SU-DHL-6 (cell line): ENCODE data around the gene CTNND2.

ENCODE experiments used
- H2AFZ ChIP-seq: fragments of 200-600 bp; sonication (generic); 2 replicates; pipeline ENCODE4 v1.6.1; 2014; ENCODE audit warnings: low read depth, mild to moderate bottlenecking, moderate library complexity, mixed read lengths, antibody characterized with exemption, low read length; ENCODE audit not compliant: severe bottlenecking
- H3F3A ChIP-seq: fragments of 200-600 bp; shearing (Covaris generic); 2 replicates; pipeline ENCODE4 v1.6.0; 2016; ENCODE audit warnings: antibody characterized with exemption, mild to moderate bottlenecking; ENCODE audit not compliant: insufficient read depth
- H3K27ac ChIP-seq: fragments of 200-600 bp; sonication (generic); 2 replicates; pipeline ENCODE4 v1.5.1; 2016; ENCODE audit warnings: low read depth, mild to moderate bottlenecking, low read length, moderate library complexity, mixed read lengths
- H3K27me3 ChIP-seq: fragments of 200-600 bp; sonication (generic), shearing (Covaris generic); 2 replicates; pipeline ENCODE4 v1.6.0; 2014; ENCODE audit warnings: mild to moderate bottlenecking, low read length
- H3K36me3 ChIP-seq: fragments of 200-600 bp; sonication (generic); 2 replicates; pipeline ENCODE4 v1.6.1; 2014; ENCODE audit warnings: mild to moderate bottlenecking, low read length, mixed read lengths
- H3K4me2 ChIP-seq: fragments of 300-600, 200-600 bp; shearing (Covaris generic), sonication (generic); 2 replicates; pipeline ENCODE4 v1.6.0; 2014; ENCODE audit warnings: low read length, low read depth, mild to moderate bottlenecking; ENCODE audit not compliant: poor library complexity, severe bottlenecking
- H3K4me3 ChIP-seq: fragments of 200-600 bp; sonication (generic); 2 replicates; pipeline ENCODE4 v1.5.1; 2014; ENCODE audit warnings: antibody characterized with exemption, low read length, mild to moderate bottlenecking, mixed read lengths; ENCODE audit not compliant: insufficient read depth, poor library complexity, severe bottlenecking
- H3K79me2 ChIP-seq: fragments of 200-600 bp; sonication (generic); 2 replicates; pipeline ENCODE4 v1.6.1; 2014; ENCODE audit warnings: mild to moderate bottlenecking, low read length, moderate library complexity; ENCODE audit not compliant: insufficient read depth
- H3K9ac ChIP-seq: fragments of 200-600 bp; sonication (generic); 2 replicates; pipeline ENCODE4 v1.7.0; 2014; ENCODE audit warnings: mild to moderate bottlenecking, low read length
- H3K9me2 ChIP-seq: fragments of 200-600 bp; sonication (generic); replicated peaks from 2 replicates; pipeline ENCODE4 v1.6.1; 2014; ENCODE audit warnings: low read length; ENCODE audit not compliant: insufficient read depth
- H3K9me3 ChIP-seq: fragments of 200-600 bp; sonication (generic); 2 replicates; pipeline ENCODE4 v1.6.1; 2014; ENCODE audit warnings: low read length, mixed read lengths; ENCODE audit not compliant: insufficient read depth
- H4K20me1 ChIP-seq: fragments of 200-600 bp; sonication (generic); 2 replicates; pipeline ENCODE4 v1.6.1; 2014; ENCODE audit warnings: low read depth, mild to moderate bottlenecking, antibody characterized with exemption, low read length, moderate library complexity, mixed read lengths
- EZH2phosphoT487 ChIP-seq: fragments of 200-600 bp; sonication (generic), shearing (Covaris generic); conservative IDR thresholded peaks from 2 replicates; pipeline ENCODE4 v1.6.1; 2018; ENCODE audit warnings: mild to moderate bottlenecking, antibody characterized with exemption, low read length, moderate library complexity, mixed read lengths
- TF ChIP-seq, protein P1 (sequence below): fragments of 200-600 bp; sonication (generic); IDR thresholded peaks from one replicate; pipeline ENCODE4 v1.5.1; 2017; ENCODE audit warnings: antibody characterized with exemption, mild to moderate bottlenecking, low read length, moderate library complexity; ENCODE audit not compliant: insufficient read depth, poor library complexity, severe bottlenecking

CTNND2 gene

GRCh38 chr5:11531811-11532555 lies 372.3 kb downstream of the CTNND2 start:
- H3K27ac ChIP-seq: no peak overlapping the region
- H3K9me3 ChIP-seq: no peaks in the 10 kb centered on the region
- no peak for TF ChIP-seq EZH2phosphoT487
- TF ChIP-seq, protein P1, sequence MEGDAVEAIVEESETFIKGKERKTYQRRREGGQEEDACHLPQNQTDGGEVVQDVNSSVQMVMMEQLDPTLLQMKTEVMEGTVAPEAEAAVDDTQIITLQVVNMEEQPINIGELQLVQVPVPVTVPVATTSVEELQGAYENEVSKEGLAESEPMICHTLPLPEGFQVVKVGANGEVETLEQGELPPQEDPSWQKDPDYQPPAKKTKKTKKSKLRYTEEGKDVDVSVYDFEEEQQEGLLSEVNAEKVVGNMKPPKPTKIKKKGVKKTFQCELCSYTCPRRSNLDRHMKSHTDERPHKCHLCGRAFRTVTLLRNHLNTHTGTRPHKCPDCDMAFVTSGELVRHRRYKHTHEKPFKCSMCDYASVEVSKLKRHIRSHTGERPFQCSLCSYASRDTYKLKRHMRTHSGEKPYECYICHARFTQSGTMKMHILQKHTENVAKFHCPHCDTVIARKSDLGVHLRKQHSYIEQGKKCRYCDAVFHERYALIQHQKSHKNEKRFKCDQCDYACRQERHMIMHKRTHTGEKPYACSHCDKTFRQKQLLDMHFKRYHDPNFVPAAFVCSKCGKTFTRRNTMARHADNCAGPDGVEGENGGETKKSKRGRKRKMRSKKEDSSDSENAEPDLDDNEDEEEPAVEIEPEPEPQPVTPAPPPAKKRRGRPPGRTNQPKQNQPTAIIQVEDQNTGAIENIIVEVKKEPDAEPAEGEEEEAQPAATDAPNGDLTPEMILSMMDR: no peak
- no peak overlapping the region for H3K4me3 ChIP-seq
- no peaks in the 10 kb centered on the region for H3K9me2 ChIP-seq
- H3K27me3 ChIP-seq: no peaks in the 10 kb centered on the region
- no peak overlapping the region for H3K9ac ChIP-seq
- H3K4me2 ChIP-seq: no peak overlapping the region
- H2AFZ ChIP-seq: no peak overlapping the region
- H4K20me1 ChIP-seq: no peaks in the 10 kb centered on the region
- no peaks in the 10 kb centered on the region for H3K36me3 ChIP-seq
- H3K79me2 ChIP-seq: no peaks in the 10 kb centered on the region
- no peaks in the 10 kb centered on the region for H3F3A ChIP-seq

- H3K36me3 ChIP-seq: no peaks in the 10 kb centered on the region
- H3K4me2 ChIP-seq: no peak overlapping the region
- no peak for TF ChIP-seq EZH2phosphoT487
- TF ChIP-seq, protein P1: no peak
- no peaks in the 10 kb centered on the region for H3K9me2 ChIP-seq
- no peaks in the 10 kb centered on the region for H3K27me3 ChIP-seq
- no peak overlapping the region for H3K9ac ChIP-seq
- H3F3A ChIP-seq: no peaks in the 10 kb centered on the region
- H3K27ac ChIP-seq: no peak overlapping the region
- H3K4me3 ChIP-seq: no peak overlapping the region
- no peak overlapping the region for H2AFZ ChIP-seq
- H3K79me2 ChIP-seq: no peaks in the 10 kb centered on the region
- no peaks in the 10 kb centered on the region for H4K20me1 ChIP-seq
- no peaks in the 10 kb centered on the region for H3K9me3 ChIP-seq
These were observed 375.5 kb downstream of the CTNND2 start for GRCh38 chr5:11528720-11529119.

DNA sequence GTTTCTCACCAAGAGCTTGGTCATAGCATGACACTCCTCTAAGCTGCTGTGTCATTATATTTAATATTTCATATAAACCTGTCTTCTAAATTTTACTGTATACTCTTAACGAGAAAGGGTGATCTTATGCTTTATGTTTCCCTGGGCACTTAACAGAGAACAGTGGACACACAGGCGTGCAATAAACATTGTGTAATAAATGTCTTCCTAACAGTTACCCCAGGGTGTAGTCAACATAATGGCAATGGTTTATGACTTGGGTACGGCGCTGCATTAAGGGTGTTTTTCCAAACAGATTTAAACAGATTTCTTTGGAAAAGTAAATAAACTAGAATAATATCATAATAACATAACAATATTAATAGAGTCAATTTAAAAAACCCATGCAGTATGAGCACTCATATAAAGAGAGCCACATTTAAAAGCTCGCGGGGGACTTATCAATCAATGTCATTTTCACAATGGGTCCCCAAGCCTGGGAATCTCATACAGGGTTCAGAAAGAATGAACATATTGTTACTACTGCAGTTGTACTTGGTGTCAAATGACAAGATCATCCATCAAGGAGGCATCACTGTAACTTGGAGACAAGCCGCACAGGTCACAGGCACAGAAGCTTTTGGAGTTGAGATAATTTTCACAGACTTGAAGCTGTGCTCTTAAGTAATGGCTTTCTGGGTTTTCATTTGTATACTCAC lies 376.4 kb downstream of the CTNND2 start:
- Histone ChIP-seq H3K9ac (no peak overlapping the region), H3K9me2 (no peaks in the 10 kb centered on the region), H3K9me3 (no peaks in the 10 kb centered on the region), H3K79me2 (no peaks in the 10 kb centered on the region), H4K20me1 (no peaks in the 10 kb centered on the region), H3K36me3 (no peaks in the 10 kb centered on the region), H2AFZ (no peak overlapping the region), H3K4me3 (no peak overlapping the region), H3F3A (no peaks in the 10 kb centered on the region), H3K27ac (no peak overlapping the region), H3K27me3 (no peaks in the 10 kb centered on the region), H3K4me2 (no peak overlapping the region)
- TF ChIP-seq, protein P1: no peak
- no peak for TF ChIP-seq EZH2phosphoT487
